Chondrocyte (in vitro differentiated cells): Measurements from ENCODE around the gene TMEM86B. TPM values are rescaled to one million over a fixed set of nuclear protein-coding genes. Genes with fewer than 3 reads are reported as not detected.

Experiments
- DNase-seq: peaks from one replicate; pipeline ENCODE4 v3.0.0; 2021; ENCODE audit warnings: mixed read lengths, low spot score
- H3K27ac Mint-ChIP-seq: one replicate; pipeline ENCODE4 v1.8.0; 2021; ENCODE audit warnings: mild to moderate bottlenecking, moderate library complexity, mixed read lengths; ENCODE audit not compliant: unreplicated experiment
- H3K27me3 Mint-ChIP-seq: 2 replicates; pipeline ENCODE4 v1.8.0; 2021; ENCODE audit warnings: low read depth, mixed read lengths
- H3K36me3 Mint-ChIP-seq: 2 replicates; pipeline ENCODE4 v1.8.0; 2021; ENCODE audit warnings: low read depth, mixed read lengths
- H3K4me1 Mint-ChIP-seq: 2 replicates; pipeline ENCODE4 v1.8.0; 2021; ENCODE audit warnings: low read depth, mild to moderate bottlenecking, mixed read lengths
- H3K4me3 Mint-ChIP-seq: one replicate; pipeline ENCODE4 v1.8.0; 2021; ENCODE audit warnings: mild to moderate bottlenecking, moderate library complexity, mixed read lengths; ENCODE audit not compliant: unreplicated experiment
- H3K9me3 Mint-ChIP-seq: 2 replicates; pipeline ENCODE4 v1.8.0; 2021; ENCODE audit warnings: low read depth, mixed read lengths
- CTCF ChIP-seq: fragments of 200-600 bp; sonication (generic); IDR thresholded peaks from 2 replicates; pipeline ENCODE4 v1.5.0; 2021; ENCODE audit warnings: antibody characterized with exemption, mild to moderate bottlenecking, moderate library complexity
- total RNA-seq: library from RNA; stranded (reverse); gene quantifications from 3 replicates; pipeline ENCODE4 v1.2.1, GENCODE V29; 2021

Gene TMEM86B
- total RNA-seq, 1 donor from 2014 or later: 1.5 TPM

GRCh38 chr19:55230780-55231179, 2.2 kb upstream of the TMEM86B start:
- H3K4me3 Mint-ChIP-seq: no peak overlapping the region
- no peak overlapping the region for H3K27ac Mint-ChIP-seq
- no peak for TF ChIP-seq CTCF
- no peaks in the 10 kb centered on the region for H3K9me3 Mint-ChIP-seq
- H3K36me3 Mint-ChIP-seq: peaks cover 30% of the 10 kb centered on the region
- no peaks in the 10 kb centered on the region for H3K4me1 Mint-ChIP-seq
- DNase-seq: no peak
- H3K27me3 Mint-ChIP-seq: no peaks in the 10 kb centered on the region

GRCh38 chr19:55230329-55230728, 1.8 kb upstream of the TMEM86B start:
- no peak for DNase-seq
- TF ChIP-seq CTCF: no peak
- Mint-ChIP-seq H3K9me3 (no peaks in the 10 kb centered on the region), H3K36me3 (peaks cover 32% of the 10 kb centered on the region), H3K4me1 (no peaks in the 10 kb centered on the region), H3K27me3 (no peaks in the 10 kb centered on the region), H3K27ac (no peak overlapping the region), H3K4me3 (no peak overlapping the region)

GRCh38 chr19:55229789-55230182, 1.2 kb upstream of the TMEM86B start:
- peaks cover 27% of the 10 kb centered on the region for H3K36me3 Mint-ChIP-seq
- DNase-seq: no peak
- no peaks in the 10 kb centered on the region for H3K9me3 Mint-ChIP-seq
- no peaks in the 10 kb centered on the region for H3K27me3 Mint-ChIP-seq
- no peak for TF ChIP-seq CTCF
- no peak overlapping the region for H3K27ac Mint-ChIP-seq
- H3K4me3 Mint-ChIP-seq: no peak overlapping the region
- H3K4me1 Mint-ChIP-seq: no peaks in the 10 kb centered on the region

GRCh38 chr19:55229145-55229788, 704 bp upstream of the TMEM86B start:
- Mint-ChIP-seq H3K4me1 (no peaks in the 10 kb centered on the region), H3K27me3 (no peaks in the 10 kb centered on the region), H3K4me3 (no peak overlapping the region), H3K36me3 (peaks cover 23% of the 10 kb centered on the region), H3K27ac (no peak overlapping the region), H3K9me3 (no peaks in the 10 kb centered on the region)
- no peak for DNase-seq
- no peak for TF ChIP-seq CTCF

GRCh38 chr19:55228015-55228391, 560 bp downstream of the TMEM86B start:
- Mint-ChIP-seq H3K9me3 (no peaks in the 10 kb centered on the region), H3K27ac (no peak overlapping the region), H3K36me3 (peaks cover 16% of the 10 kb centered on the region), H3K4me1 (no peaks in the 10 kb centered on the region), H3K27me3 (no peaks in the 10 kb centered on the region), H3K4me3 (no peak overlapping the region)
- DNase-seq: no peak
- TF ChIP-seq CTCF: no peak
